Myocyte (in vitro differentiated cells): ENCODE data around the gene AMDHD1. TPM values are rescaled to one million over a fixed set of nuclear protein-coding genes. Genes with fewer than 3 reads are reported as not detected.
A peak's percentile ranks its signal among the peaks of the same experiment; 100 is the strongest.

Experiments used
- DNase-seq: peaks from one replicate; pipeline ENCODE4 v3.0.0-alpha.2; 2012; ENCODE audit warnings: low read depth
- polyA plus RNA-seq: library from polyadenylated mRNA; unstranded; fragments of >200 nt; gene quantifications from one replicate; pipeline ENCODE4 v1.2.1, GENCODE V29; 2012; ENCODE audit warnings: missing spikeins
- total RNA-seq: library from RNA; depleted of rRNA; stranded (reverse); fragments of >200 nt; gene quantifications from 2 replicates; pipeline ENCODE4 v1.2.3, GENCODE V29; 2014

AMDHD1 gene, protein sequence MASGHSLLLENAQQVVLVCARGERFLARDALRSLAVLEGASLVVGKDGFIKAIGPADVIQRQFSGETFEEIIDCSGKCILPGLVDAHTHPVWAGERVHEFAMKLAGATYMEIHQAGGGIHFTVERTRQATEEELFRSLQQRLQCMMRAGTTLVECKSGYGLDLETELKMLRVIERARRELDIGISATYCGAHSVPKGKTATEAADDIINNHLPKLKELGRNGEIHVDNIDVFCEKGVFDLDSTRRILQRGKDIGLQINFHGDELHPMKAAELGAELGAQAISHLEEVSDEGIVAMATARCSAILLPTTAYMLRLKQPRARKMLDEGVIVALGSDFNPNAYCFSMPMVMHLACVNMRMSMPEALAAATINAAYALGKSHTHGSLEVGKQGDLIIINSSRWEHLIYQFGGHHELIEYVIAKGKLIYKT
- 0.16 TPM in 1 of 2 replicates, not detected in the other for total RNA-seq
- polyA plus RNA-seq: 0.28 TPM

DNA sequence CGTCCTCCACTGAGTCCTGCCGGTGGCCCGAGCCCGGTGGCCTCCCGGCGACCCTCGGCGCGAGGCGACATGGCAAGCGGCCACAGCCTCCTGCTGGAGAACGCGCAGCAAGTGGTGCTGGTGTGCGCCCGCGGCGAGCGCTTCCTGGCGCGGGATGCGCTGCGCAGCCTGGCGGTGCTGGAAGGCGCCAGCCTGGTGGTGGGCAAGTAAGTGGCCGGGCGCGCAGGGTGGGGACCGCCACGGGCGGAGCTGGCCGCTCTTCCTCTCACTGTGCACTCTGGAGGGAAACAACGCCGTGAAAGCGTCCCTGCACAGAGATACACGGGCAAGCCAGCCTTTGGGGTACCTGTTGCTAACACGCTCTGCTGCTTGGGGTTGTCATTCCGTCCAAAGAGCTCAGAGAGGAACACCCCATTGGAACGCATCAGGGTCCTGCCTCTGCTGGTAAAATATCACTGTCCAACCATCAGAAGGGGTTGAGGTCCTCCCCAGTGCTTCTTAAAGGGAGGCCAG lies at the start of gene AMDHD1:
TSS of gene AMDHD1 (plus strand) at position 2 of the 513 bp plus-strand sequence. CDS start at position 70, 68 bp downstream.
- peak; percentile 63 for DNase-seq

DNA sequence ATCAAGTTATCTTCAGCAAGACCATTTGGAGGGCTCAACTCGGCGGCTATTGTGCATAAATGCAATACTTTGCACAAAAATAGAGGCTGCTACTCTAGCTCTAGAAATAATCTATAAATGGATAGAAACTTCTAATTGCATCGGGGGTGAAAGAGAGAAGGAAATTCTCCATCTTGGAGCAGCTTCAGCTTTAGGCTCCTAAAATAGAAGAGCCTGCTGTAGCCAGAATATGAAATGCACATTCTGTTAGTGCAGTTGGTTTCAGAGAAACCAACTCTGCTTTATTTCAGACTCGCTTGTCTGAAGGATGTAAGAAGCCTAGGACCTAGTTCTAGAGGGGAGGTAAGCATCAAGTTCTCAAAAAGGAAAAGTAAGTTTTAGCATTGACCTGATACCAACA lies 46.3 kb upstream of the AMDHD1 start:
- DNase-seq: no peak

DNA sequence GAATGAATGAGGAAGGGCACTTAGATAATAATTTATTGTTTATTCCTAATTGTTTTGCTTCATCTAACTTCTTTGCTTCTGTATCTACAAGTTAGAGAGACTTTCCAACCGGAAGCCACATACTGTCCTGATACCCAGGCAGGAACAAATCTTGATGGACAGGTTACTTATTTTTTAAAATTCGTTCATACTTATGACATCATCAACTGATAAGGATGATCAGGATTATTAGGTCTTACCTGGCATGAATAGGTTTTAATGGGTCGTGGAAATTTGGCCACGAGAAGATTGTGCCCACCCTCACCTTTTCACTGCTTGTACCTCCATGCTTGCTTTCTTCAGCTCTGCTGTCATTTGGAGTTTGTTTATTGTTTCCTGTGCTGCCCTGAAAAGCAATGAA lies 45.0 kb upstream of the AMDHD1 start:
- DNase-seq: no peak

DNA sequence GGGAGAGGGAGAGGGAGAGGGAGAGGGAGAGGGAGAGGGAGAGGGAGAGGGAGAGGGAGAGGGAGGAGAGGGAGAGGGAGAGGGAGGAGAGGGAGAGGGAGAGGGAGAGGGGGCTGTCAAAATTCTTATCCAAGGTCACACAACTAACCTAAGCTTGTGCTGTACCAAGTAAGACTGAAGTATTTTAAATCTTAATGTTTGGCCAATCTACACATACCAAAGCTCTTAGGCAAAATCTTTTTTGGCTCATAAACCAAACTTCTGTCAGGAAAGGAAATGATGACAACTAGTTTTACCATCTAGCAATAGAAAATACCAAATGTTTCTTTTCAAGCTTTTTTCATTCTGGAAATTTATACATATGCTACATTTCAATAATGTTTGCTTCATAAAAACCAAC lies 34.6 kb upstream of the AMDHD1 start:
- DNase-seq: no peak

DNA sequence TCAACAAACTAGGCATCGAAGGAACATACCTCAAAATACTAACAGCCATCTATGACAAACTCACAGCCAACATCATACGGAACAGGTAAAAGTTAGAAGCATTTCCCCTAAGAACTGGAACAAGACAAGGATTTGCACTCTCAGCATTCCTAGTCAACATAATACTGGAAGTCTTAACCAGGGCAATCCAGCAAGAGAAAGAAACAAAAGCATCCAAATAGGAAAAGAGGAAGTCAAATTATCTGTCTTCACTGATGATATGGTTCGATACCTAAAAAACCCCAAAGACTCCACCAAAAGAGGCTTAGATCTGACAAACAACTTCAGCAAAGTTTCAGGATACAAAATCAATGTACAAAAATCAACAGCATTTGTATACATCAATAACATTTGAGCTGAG lies 33.3 kb upstream of the AMDHD1 start:
- no peak for DNase-seq

DNA sequence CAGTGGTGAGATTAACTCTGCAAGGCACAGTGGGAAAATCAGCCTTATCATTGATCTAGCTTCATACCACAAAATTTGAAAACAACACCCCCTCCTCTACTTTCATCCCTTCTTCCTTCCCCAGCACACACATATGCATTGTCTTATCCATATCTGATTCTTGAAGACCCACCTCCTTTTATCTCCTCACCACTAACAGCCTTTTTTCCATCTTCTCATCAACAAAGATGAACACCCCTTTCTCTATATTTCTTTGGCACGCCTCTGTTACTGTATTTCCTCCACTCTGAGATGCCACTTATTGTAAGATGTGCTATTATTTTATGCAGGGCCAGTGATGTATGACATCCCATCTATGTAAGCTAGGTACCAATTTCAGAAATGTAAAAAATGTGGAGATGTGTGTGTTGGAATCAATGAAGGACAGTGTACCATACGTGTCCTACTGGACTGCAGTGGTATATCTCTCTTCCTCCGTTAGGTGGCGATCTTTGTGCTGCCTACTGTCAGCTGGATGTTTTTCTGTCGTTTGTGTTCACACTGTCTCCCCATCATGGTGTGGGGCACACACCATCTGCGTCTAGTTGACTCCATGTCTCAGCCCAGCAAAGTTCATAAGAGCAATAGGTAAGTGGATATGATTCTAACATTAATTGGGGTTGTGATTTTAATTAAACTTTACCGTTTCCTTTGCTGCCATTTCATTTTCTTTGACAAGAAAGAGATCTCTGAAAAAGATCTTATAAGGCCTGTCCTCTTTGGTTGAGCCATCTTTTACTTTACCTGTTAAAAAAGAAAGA lies 24.7 kb upstream of the AMDHD1 start:
- peak; percentile 65 for DNase-seq

DNA sequence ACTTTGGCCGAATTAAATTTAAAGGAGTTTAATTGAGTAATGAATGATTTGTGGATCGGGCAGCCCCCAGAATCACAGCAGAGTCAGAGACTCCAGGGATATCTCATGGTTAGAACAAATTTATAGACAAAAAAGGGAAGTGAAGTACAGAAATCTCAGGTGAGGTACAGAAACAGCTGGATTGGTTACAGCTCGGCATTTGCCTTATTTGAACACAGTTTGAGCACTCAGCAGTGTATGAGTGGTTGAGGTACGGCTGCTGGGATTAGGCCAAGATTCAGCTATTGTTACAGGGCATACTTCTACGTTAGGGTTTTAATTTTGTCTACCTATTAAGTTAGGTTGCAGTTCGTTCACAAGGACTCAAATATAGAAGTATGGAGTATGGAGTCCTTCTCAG lies 24.0 kb upstream of the AMDHD1 start:
- DNase-seq: no peak

DNA sequence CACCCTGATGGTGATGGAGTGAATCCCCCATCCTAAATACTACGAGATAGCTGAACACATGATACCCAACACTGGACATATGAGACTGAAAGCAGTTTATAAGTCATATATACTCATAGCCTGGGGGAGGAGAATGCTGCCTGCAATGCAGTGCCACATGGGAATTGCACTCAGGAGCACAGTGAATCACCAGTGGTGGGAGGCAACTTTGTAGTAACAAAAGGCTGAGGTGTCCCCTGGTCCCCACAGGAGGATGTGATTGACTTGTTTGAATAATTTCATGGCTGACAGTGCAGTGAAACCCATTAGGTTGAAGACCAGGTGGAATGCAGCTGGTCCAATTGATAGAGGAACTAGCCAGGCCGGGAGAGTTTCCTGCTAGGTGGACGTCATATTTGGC lies 20.9 kb upstream of the AMDHD1 start:
- no peak for DNase-seq

DNA sequence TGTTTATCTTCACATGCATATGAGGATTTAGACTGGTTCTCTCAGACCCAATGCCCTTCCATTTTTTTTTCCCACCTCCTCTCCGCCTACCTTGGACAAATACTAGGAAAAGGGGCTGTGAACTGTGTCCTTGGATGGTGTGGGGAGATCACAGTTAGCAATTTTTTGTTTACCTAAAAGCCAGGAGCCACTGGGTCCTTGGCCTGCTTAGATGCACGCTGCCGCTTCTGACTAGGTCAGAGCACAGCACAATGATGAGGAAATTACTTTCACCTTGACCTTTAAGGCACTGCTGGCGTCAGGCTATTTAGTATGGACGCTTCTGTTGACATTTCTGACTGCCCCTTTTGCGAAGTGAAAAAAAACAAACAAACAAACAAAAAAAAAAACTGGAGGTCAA lies 2.6 kb upstream of the AMDHD1 start:
- no peak for DNase-seq

DNA sequence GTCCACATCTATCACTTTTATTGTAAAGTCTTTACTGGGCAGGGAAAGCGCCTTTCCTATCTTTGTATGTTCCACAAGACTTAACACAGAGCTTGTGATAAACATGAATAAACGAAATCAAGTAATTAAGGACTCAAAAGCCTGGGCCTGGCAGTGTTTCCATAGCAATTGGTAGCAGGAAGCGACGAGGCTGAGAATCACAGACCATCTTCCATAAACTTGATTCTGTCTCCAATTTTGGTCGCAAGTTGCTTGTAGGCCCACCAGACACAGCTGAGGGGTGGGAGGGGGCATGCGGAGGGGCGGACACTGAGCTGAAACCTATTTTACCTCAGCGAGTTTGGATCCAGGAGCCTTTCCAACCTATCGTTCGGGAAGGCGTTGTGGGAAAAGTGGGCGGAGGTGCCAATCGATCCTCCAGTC lies 1.0 kb upstream of the AMDHD1 start:
- no peak for DNase-seq

DNA sequence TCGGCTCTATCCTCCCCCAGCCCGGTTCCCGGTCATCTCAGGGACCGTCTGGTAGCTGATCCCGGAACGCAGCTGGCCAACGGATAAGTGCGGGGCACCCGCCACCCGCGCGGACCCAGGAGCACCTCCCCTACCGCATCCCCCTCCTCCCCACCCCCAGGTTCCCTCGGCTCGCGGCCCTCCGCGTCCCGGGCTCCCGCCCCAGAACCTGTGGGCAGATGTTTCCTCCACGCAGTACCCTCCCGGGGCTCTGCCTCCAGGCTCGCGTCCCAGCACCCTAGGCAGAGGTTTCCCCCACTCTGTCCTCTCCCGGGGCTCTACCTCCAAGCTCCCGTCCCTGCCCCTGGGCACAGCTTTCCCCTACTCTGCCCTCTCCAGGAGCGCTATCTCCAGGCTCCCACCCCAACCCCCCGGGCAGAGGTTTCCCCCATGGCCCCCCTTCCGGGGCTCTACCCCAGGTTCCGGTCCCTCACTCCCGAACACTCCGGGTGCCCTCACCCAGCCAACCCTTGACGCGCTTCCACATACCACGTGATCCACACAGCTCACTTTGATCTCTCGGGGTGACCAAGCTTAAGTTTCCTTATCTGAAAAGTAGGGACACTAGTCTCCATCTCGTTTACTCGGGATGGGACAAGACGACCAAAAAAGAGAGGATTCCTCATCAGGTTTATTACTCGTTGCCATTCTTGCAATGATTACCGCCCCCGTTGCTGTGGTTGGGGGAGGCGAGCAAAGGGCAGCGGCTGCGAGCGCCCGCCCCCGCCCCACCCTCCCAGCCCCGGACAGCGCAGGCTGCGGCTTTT lies 404 bp upstream of the AMDHD1 start, which contains the start of gene CCDC38:
TSS of gene CCDC38 (minus strand) at position 91 of the 806 bp plus-strand sequence. CDS start 6,105 bp downstream, outside the sequence.
- DNase-seq: peak; percentile 88

DNA sequence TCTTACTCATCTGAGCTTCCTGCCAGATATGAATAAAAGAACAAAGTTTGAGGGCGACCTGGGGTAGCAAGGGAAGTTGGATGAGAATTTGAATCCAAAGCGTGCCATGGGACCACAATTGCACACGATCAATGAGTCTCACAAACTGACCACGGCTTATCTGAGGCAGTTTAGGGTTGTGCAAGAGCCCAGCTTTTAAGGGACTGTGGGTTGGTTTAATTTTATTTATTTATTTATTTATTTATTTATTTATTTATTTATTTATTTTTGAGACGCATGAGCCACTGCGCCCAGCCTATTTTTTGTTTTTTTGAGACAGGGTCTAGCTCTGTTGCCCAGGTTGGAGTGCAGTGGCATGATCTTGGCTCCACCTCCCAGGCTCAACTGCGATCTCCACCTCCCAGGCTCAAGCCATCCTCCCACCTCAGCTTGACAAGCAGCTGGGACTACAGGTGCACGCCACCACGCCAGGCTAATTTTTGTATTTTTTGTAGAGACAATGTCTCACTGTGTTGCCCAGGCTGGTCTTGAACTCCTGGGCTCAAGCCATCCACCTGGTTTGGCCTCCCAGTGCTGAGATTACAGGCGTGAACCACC lies 1.1 kb downstream of the AMDHD1 start:
- DNase-seq: no peak

DNA sequence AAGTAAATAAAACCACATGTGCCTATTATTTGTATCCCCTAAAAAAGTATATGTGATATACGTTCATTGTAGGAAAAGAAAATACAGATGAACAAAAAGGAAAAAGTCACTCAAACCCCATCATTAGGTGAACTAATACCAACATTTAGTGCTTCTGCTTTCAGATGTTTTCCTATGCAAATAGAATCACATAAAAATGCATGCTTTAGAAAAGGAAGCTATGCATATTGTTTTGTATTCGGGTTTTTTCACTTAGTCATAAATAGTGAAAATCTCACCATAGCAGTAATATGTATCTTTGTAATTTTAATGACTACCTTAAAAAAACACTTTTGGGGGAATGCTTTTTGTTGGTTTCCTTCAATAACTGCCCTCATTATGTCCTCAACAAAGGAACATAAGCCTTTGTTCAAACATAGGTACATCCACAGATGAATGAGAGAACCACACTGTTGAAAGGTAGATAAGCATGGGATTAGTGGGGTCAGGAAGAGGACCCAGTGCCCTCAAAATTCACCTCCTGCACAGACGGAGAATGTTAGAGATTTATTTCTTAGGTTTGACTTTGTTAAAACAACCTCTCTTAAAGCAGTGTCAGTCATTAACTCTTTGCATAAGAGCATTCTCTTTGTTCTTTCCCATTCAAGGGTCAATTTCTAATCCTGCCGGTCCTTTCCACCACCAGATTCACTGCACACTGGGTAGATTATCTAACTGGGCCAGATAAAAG lies 6.5 kb downstream of the AMDHD1 start:
- DNase-seq: no peak

DNA sequence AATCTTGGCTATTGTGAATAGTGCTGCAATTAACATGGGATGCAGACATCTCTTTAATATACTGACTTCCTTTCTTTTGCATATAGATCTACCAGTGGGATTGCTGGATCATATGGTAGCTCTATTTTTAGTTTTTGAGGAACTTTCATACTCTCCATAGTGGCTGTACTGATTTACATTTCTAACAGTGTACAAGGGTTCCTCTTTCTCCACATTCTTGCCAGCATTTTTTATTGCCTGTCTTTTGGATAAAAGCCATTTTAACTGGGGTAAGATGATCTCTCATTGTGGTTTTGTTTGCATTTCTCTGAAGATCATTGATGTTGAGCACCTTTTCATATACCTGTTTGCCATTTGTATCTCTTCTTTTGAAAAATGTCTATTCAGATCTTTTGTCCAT lies 8.4 kb downstream of the AMDHD1 start:
- DNase-seq: no peak

DNA sequence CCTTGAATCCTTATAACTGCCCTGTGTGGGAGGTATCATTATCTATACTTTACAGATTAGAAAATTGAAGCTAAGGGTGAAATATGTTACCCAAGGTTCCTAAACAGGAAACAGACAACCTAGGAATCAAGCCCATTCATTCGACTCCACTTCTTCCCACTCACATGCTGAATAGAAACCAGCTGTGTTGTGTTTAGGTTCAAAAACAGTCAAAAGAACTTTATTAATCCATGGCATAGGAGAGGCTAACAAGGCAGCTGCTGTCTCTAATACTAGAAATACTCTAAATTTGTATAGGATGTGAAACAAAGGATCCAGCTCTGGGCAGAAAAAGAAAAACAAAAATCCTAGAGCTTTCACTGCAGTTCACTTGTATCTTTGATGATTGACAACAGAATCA lies 9.9 kb downstream of the AMDHD1 start:
- no peak for DNase-seq

DNA sequence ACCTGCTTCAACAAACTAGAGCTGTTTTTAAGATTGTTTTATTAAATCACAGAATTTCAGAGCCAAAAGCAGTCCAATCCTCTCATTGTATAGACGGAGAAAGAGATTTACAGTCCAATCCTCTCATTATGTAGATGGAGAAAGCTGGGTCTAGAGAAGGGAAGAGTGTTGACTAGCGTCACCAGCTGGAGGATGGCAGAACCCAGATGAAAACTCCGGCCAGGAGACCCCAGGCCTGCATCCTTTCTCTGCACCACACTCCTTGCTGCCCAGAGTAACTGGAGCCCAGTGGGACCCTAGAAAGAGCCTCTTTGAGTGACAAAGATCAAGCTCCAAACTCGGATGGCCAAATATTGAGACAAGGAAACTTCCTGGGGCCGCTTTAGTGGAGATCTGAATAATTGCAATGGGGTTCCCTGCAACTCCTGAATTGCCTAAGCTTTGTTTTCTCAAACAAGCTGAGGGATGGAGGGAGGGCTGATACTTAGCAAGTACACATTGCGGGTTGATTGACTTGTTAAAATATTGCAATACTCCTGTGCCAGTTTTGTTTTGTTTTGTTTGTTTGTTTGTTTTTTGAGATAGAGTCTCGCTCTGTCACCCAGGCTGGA lies 12.5 kb downstream of the AMDHD1 start:
- no peak for DNase-seq

DNA sequence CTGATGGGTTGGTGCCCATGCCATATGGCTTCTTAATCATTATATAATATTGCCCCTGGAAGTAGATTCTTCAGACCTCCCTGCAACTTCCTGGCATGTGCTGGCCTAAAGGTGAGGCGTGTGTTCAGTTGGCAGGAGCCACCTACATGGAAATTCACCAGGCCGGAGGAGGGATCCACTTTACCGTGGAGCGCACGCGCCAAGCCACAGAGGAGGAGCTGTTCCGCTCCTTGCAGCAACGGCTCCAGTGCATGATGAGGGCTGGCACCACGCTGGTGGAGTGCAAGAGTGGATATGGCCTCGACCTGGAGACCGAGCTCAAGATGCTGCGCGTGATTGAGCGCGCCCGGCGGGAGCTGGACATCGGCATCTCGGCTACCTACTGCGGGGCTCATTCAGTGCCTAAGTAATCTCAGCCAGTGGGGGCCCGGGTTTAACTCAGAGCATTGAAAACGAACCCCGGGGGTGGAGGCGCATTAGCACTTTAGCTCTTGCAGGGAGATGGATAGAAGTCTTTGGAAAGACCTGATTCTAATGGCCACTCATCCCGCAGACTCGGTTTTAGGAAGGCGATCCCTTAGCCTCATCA lies 13.5 kb downstream of the AMDHD1 start:
- DNase-seq: no peak

DNA sequence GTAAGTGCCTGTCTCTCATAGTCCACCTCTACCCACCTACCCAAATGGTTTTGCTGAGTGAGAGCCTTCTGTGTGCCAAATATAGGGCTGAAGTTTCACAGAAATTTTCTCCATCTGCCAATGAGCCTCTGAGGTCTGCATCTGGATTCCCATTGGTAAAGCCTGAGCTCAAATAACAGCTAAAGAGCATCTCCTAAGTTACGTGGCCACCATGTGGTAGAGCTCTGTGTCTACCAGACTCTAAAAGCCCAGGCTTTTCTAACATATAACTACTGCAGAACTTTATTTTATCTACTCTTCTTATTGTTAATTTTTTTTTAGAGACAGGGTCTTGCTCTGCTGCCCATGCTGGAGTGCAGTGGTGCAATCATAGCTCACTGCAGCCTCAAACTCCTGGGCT lies 16.0 kb downstream of the AMDHD1 start:
- DNase-seq: peak; percentile 18

DNA sequence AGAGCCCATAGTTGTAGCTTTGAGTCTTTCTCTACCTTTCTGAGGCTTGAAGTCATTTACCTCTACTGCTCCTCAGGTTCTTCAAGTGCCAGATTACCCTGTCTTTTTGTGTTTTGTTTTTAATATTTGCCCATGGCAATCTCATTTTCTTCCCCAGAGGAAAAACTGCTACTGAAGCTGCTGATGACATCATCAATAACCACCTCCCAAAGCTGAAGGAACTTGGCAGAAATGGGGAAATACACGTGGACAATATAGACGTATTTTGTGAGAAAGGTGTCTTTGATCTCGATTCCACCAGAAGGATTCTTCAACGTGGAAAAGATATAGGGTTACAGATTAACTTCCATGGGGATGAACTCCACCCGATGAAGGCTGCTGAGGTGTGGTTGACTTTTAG lies 17.1 kb downstream of the AMDHD1 start:
- DNase-seq: no peak
